ENCODE measurements around the gene SLAMF9.

Gene SLAMF9

DNA sequence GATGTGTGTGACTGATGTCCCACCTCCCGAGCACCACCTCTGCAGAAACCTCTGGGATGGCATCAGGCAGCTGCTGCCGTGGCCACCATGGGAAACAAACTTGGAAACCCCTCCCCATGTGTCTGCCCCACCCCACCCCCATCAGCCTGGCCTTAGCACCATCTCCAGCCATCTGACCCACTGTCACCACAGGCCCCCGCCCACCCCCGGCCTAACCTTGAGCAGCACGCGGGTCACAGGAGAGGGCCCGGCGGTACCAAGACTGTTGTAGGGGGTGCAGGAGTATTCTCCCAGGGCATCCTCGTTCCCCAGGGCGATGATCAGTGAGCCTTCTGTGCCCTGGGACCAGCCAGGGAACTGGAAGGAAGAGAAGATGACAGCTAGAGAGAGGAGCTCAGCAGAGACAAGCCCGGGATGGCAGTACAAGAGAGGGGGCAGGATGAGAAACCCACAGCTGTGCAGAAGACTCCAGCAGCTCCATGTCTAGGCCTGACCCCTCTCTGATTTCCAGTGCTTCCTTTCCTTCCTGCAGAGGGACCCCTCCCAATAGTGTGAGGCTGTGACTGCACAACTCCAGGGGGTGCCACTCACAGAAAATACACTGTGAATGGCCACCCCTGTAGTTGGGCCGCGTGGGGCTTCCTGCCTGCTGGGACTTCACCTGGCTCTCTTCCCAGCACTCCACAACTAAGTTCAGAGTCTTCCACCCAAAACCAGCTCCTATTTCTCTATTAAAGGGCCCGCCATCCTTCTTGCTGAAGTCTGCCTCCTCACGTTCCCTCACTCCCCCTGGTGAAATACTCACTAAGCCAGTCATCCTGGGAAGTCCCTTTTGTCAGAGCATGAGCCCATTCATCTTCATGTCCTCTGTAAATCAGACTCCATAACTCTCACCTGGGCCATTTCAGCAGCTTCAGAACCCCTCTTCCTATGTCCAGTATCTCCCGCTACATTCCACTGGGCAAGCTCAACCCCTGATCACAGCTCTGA is 21.4 kb downstream of the SLAMF9 start:
- DNase-seq, result no peak

DNA sequence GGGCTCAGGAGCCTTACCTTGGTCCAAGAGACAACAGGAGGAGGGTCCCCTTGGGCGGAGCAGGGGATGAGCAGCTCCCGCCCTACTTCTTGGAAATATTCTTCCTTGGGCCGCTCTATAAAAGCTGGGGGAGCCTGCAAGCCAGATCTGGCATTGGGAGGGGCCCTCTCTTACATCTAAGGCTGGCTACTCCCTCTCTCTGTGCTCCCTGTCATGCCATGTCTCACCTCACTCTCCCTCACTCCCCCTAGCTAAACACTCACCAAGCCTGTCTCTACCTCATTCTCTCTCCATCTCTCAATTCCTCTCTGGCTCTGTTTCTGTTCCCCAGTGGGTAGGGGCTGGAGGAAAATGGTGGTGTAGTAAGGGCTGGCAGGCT is 22.3 kb downstream of the SLAMF9 start:
- no peak for DNase-seq

DNA sequence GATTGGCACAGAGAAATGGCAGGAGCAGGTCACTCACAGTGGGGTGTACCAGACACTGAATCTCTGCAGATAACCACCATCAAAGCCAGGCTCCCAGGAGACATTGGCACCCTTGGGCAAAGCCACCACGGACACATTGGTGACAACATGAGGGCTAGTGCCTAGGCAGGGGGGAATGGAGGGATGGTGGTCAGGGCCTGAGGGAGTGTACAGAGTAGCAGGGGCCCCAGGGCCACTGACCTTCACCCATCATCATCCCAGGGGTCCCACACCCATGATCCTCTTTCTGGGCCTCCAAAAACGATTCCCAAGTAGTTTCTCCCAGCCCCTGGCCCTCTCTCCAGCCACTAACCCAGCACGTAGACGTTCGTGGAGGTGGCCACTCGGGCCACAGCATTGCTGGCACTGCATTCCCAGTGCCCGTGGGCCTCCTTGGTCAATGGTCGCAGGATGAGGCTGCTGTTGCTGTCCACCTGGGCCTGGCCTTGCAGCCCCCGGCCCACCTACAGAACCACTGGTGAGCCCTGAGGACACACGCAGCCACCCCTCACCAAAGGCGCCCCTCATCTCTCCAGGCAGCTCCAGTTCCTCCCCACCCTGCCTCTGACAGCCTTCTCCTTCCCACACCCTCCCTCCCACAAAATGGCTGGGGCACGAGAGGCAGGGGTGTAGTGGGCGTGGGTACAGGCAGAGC is 22.8 kb downstream of the SLAMF9 start:
- no peak for DNase-seq

DNA sequence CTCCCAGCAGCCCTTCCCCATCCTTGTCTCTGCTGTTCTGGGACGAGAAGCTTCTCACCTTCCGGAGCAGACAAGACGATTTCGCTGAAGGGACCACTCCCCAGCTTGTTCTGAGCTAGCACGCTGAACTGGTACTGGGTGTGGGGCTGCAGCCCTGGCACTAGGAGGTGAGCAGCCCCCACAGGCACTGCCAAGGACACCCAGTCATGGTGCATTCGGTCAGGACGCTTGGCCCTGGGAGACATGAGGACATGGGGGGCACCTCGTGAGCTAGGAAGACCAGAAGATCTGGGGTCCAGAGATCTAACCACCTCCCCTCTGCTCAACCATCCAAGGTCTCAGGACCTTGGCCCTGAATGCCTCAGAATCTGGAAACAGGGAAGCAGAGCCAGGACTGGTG is 23.4 kb downstream of the SLAMF9 start:
- no peak for DNase-seq

DNA sequence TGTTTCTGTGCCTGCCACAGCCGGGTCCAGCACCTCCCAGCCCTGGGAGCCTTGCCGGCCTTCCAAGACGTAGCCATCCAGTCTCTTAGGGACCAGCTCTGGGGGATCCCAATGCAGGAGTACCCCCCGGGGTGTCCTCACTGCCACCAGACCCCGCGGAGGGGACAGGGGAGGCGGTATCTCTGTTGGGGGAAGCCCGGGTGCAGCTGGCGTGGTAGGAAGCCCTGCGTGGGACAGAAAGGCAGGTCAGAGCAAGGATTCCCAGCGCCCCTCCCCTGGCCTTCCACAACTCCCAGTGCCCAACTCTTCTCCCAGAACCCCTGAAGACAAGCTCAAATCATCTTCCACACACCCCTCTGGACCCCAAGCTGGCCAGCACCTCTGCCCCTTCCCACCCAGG is 23.8 kb downstream of the SLAMF9 start:
- DNase-seq, result no peak

DNA sequence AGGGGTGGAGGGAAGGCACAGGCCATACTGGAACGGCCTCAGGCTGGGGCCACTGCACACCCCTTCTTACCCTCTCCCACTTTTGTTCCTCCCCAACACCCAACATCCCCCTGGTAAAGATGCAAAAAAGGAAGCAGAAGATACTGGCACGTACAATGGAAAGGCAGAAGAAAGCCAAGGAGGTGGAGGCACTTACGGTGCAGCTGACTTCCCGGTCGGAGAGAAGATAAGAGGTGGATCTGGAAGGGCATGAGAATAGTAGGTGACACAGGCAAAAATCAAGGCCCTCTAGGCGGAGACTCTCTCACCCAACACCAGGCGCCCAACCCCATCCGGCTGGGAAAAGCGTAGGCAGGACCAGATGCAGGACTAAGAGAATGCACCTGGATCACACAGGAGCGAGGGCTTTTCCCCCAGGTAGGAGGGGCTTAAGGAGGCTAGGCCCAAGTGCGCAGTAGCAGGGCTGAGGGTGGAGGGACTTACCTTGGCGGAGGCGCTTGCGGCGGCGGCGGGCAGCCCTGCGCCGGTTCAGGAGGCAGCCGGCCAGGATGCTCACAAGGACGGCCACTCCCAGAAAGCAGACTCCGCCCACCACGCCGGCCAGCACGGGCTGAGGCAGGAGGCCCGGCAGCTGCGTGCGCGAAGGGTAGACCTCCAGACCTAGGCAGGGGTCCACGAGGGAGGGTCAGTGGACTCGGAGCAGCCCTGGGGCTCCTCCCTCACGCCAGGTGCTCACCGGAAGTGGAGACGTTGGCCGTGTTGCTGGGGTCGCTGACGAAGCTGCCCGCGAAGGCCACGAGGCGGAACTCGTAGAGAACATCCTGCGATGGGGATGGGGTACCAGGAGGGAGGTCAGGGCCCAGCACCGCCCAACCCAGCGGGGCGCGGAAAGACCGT is 24.6 kb downstream of the SLAMF9 start:
- DNase-seq, result no peak

DNA sequence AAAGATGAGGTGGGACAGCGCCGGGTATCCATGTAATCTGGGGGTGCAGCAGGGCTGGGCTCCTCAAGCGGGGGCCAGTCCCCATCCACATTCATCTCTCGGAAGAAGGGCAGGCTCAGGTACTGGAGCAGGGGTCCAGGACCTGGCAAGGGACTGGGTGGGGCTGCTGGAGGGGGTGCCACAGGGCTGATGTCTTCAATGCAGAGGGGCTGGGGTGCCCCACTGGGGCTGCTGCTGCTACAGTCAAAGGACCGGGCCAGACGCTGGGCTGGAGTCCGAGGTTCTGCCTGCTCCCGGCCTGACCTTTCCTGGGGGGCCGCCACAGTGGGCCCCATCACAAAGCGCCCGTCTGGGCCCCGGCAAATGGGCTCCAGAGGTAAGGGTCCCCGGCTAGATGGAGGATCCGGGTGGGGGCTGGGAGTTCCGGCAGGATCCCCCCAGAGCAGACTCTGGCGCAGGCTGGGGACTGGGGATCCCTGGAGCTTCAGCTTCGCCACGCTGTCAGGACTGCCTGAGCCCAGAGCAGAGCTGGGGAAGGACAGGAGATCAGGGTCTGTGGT is 25.5 kb downstream of the SLAMF9 start:
- DNase-seq, result no peak

DNA sequence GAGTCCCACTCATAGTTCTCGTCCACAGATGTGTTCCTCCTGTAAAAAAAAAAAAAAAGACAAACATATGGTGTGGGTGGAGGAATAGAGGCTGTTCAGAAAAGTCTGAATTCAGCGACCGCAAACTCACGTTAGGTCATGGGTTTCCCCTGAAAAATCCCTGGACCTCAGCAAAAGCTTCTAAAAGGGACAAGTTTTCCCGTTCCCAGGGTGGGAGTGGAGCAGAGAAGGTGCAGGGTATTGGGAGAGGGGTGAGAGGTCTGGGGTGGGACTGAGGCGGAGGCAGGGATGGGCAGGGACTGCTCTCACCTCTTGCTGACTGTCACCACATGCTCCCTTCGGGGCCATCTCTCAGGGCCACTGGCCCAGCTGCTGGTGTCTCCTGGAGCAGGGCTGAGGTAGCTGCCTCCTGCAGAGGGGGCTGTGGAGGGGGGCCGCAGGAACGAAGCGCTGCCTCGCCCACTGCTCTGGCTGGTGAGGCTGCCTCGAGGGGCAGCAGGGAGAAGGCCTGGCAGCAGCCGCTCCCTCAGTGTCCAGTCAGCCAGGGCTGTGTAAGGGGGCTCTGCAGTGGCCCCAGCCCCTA is 26.1 kb downstream of the SLAMF9 start:
- no peak for DNase-seq

DNA sequence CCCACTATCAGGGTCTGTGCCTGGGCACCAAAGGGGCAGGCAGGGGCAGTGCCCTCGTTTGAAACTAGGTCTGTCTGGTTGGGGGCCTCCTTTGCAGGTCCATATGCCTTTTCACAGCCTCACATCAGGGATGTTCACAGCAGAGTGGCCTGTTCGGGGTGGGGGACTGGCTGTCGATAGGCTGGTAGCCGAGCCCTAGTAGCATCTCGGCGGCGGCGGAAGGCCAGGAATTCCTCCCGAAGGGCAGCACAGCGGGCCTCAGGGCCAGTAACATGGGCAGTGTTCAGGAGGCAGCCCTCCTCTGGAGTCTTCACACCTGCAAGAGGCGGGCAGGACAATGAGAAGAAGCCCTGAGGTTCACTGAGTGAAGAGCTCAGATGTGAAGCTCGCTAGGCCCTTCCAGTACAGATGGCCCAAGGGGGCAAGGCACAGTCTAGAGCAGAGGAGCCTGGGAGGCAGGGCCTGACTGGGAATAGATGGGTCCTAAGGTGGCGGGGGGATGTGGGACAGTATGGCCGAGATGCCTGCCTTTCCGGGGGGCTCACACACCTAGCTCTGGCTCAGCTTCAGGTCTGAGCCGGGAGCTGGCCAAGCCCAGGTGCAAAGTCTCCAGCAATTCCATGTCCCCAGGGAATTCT is 26.7 kb downstream of the SLAMF9 start:
- DNase-seq, result no peak

DNA sequence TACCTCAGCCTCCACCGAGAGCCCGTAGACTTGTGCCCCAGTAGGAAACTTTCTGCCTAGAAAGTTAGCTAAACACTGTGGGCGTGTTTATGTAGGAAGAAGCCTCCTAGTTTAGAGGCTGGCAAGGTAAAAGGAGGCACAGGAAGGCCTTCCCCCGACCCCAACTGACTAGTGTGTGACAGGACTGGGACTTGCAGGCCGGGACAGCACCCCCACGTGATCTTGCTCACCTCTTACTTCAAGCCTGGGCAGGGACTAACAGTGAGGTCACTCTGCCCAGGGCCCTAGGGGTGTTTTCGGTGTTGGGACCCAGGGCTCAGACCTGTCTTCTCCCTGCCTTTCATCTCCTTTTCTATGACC is 28.3 kb downstream of the SLAMF9 start:
- no peak for DNase-seq

DNA sequence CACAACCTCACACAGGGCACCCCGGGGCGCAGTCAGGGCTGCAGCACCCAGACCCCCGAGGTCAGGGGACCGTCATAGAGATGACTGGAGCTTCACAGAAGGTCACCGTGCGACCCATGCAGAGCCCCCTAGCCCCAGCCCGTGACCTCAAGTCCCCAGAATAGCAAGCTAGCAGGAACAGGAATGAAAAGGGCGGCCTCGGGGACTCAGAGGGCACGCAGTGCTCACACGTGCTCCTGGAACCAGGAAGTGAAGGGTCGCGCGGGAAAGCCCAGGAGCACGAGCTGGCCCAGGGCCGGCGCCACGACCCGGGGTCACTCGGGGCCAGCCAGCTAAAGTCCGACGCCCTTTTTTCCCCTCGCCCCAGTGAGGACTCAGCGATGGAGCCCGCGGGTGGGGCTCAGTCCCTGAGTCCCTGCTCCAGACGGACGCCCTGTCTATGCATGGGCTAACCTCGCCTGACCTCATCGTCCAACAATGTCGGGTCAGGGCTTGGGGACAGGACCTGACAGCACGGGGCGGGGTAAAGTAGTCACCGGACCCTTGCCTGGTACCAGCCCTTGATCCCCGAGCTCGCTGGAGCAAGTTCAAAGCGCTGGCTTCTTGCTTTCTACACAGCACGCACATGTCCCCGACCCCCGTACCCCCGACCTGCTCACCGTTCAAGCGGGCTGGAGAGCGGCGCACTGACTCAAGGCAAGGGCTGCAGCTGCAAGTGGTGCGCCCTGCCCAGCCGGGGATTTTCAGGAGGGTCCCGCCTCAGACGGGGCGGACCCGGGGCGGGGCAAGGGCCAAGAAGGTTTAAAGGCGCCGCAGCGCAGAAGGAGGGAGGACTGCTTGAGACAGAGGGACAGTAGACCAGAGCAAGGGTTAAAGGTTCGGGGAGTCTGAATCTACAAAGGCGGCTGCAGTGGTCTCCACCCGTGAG is 29.0 kb downstream of the SLAMF9 start, which contains the start of gene TAGLN2:
Gene TAGLN2 (minus strand): TSS at position 717 of the 928 bp plus-strand sequence. CDS start 4,998 bp downstream, outside the sequence.
- DNase-seq, result peak; percentile 92

DNA sequence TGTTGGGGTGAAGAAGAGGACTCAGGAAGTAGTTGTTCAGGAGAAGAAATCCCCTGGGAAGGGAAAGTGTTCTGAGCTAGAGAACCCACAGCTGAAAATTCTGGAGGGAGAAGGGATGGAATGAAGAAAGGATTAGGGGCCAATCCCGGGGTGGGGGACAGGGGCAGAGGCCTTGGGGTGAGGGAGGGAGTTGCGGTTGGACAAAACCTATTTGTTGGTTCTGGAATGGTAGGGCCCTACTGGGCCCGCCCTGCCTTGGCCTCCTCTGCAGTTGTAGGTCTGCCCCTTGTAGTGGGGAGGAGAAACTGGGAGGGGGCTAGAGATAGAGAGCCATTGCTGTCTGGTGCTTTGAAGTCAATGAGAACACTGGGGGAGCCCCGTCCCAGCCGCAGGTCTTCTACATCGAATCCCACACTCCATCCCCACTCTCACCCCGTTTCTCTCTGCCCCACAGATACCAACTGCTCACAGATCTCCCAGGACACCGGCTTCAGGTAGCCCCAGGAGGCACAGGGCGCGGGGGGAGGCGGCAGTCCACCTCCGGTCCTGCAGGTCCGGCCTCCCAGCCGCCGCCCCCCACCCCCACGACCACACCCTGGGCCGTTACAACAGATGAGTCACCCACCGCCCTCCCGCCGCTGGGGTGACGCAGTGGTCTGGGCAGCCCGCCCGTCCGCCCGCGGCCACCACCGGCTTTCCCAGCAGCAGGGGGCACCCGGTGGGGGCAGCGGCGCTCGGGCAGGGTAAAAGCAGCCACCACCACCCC is 29.8 kb downstream of the SLAMF9 start:
- DNase-seq, result peak; percentile 68

DNA sequence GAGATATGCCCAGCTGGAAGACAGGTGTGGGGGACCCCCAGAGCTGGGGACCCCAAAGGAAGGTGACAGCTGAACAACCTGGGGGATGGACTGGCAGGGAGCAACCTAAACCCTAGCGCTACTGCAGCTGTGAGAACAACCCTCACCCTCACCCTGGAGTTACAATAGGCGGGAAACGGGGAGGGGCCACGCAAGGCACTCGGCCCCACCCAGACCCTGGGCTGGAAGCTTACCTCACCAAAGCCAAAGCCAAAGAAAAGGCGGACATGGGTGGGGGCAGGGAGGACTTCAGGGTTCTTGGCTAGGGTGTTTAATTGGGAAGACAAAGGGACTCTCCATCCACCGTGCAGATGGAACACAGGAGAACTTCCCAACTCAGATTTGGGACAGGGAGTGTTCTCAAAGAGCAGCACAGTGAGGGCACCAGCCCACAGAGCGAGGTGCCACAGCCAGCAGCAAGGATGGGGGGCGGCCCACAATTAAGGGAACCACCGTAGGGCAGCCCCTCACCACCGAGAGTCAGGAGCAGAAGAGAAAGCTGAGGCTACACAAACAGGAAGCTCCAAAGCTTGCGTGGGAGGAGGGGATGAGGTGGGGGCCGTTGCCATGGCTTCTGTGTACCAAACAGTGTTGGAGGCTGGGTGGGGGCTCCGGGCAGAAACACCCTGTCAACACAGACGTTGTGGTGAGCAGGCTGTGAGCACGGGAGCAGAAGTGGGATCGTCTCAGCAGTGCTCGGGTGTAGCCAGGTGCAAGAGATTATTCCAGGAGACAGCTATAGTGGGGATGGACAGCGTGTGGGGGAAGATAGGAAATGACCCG is 30.6 kb downstream of the SLAMF9 start:
- peak; percentile 92 for DNase-seq

DNA sequence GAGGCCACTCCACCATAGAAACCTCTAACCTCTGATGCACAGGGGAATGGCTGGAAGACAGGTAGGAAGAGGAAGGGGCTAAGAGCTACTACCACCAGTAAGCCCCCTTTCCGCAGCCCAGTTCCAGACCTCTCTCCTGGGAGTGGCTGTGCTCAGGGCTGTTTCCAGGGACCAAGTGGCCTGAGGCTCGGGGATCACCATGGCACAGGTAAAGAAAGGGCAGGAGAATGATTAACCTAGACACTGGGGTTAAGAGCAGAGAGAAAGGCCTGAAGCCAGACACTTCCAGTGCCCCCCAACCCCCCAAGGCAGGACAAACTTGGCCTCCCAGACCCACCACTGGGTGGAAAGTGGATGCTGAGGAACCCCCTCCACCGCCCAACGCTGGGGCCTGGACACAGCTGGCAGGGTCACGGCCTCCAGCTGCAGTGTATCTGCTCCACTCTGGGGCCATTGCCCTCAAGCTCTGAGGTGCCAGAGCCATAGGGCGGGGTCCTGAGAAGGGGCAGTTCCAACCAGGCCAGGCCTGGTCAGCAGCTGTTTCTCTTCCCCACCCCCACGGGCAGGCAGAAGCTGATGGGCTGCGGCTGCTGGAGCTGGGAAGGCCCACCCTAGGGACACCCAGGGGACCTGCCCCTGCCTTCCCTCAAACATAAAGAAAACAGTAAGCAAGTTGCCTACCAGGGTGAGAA is 31.4 kb downstream of the SLAMF9 start:
- no peak for DNase-seq

DNA sequence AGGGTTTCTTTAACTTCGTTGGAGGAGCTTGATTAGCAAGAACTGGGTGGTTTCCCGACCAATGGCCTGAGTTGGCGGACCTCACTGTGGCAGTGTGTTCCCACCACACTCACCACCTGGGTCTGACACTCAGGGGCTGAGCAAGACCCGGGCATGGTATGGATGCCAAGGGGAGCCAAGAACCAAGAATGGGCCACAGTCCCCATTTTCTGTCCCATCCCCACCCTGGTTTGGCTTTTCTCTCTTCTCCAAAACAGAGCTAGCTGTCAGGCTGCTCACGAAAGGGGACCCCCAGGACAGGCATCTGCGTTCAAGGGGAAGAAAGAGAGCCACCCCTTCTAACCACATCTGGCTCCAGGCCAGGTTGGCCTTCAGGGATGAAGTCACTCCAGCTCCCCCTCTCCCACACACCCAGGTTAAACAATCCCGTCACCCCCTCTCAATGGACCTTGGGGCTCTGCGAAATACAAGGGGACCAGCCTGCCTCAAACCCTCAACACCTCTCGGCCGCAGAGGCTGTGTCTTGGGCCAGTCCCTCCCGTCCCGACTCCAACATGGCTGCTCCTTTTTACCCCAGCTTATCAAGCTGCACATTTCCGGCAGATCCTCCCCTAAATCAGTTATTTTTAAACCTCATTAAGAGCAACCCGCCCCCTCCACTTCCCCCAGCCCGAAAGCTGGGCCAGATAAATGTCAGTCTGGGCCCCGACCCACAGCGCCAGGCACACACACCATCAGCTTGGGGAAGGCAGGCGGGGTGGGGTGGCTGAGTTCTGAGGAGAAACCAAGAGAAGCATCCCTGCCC is 32.1 kb downstream of the SLAMF9 start:
- no peak for DNase-seq

DNA sequence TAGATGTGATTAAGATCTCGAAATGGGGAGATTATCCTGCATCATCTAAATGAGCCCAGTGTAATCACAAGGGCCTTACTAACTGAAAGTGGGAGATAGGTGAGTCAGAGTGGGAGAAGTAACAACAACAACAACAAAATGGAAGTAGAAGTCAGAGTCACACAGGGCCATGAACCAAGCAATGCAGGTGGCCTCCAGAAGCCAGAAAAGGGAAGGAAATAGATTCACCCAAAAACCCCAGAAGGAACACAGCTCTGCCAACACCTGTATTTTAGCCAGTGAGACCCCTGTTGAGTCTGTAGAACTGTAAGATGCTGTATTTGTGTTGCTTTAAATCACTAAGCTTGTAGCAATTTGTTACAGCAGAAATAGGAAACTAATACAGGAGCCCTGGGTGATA is 32.8 kb downstream of the SLAMF9 start:
- DNase-seq, result no peak

DNA sequence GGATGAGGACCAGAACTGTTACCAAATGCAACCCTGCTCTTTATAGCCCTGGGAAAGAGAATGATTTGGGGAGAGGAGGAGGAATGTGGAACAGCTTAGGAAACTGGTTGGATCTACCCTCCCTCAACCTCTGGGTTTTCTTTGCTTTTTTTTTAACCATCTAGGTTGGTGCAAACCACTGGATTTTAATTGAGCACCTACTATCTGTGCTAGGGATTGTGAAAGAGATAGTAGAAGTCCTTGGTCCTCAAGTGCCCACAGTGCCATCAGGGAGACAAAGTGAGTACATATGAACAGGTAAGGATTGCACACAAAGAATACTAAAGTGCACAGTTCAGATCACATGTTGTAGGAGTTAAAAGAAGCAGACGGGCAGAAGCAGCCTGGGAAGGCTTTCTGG is 33.4 kb downstream of the SLAMF9 start:
- DNase-seq, result no peak
